OCI-LY3 (cell line): ENCODE results near the gene MACROD1.

Experiments
- EZH2phosphoT487 ChIP-seq: fragments of 200-600 bp; shearing (Covaris generic); IDR thresholded peaks from 2 replicates; pipeline ENCODE4 v1.6.1; 2018; ENCODE audit warnings: antibody characterized with exemption, mixed run types, low read depth
- TF ChIP-seq, protein P1 (sequence below): fragments of 200-600, 300-600 bp; sonication (generic); IDR thresholded peaks from 2 replicates; pipeline ENCODE4 v1.5.1; 2014; ENCODE audit warnings: antibody characterized with exemption, low read length, low read depth

GRCh38 chr11:64157631-64158394 lies 8.1 kb downstream of the MACROD1 start:
- TF ChIP-seq, protein P1, sequence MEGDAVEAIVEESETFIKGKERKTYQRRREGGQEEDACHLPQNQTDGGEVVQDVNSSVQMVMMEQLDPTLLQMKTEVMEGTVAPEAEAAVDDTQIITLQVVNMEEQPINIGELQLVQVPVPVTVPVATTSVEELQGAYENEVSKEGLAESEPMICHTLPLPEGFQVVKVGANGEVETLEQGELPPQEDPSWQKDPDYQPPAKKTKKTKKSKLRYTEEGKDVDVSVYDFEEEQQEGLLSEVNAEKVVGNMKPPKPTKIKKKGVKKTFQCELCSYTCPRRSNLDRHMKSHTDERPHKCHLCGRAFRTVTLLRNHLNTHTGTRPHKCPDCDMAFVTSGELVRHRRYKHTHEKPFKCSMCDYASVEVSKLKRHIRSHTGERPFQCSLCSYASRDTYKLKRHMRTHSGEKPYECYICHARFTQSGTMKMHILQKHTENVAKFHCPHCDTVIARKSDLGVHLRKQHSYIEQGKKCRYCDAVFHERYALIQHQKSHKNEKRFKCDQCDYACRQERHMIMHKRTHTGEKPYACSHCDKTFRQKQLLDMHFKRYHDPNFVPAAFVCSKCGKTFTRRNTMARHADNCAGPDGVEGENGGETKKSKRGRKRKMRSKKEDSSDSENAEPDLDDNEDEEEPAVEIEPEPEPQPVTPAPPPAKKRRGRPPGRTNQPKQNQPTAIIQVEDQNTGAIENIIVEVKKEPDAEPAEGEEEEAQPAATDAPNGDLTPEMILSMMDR: no peak
- TF ChIP-seq EZH2phosphoT487: no peak
